GM19395 (cell line): Measurements from ENCODE around the gene ZNF324B.
A peak's percentile ranks its signal among the peaks of the same experiment; 100 is the strongest.
"Not testable (repeated sequence)": the region's sequence is repeated elsewhere in the genome, so short reads cannot be mapped to it uniquely, and the experiment has no call there.

Source experiments
- ATAC-seq: cut with Tn5 transposase; IDR thresholded peaks from one replicate; pipeline ENCODE4 v1.9.1; 2021; ENCODE audit warnings: mild to moderate bottlenecking, moderate library complexity; ENCODE audit not compliant: unreplicated experiment

The ZNF324B gene

DNA sequence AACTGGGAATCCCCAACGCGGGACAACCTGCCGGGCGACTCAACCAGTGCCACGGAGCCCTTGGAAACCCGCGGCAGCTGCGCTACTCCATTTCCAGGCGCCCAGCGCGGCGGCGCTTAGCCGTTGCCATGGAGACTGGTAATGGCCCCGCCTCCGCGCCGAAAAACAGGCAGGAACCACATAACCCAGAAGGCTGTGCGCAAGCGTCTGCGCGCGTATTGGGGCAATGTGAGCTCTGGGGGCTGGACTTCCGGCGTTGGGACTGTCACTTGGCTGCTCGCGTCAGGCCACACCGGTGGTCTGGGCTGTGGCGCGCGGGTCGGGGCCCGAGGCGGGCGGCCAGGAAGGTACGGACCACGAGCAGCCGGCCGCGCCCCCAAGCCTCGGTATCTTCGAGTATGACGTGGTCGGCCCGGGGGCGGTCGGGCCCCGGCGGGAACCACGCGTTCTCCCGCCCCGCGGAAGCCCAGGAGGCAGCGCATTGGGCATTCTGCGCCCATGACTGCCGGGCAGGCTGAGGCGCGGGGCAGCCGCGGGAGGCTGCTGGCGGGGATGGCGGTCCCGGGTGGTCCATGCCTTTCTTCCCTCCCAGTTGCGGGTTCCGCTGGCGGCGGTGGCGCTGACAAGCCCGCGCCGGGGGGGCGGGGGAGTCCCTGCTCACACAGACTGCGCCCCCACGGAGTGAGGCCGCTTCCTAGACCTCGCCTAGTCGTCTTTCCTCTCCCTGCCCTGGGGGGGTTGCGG is at the start of gene ZNF324B:
Gene ZNF324B, plus strand, starts transcription at position 265 of the 744 bp plus-strand sequence. CDS start 2,080 bp downstream, outside the sequence.
- peak; percentile 92 for ATAC-seq

DNA sequence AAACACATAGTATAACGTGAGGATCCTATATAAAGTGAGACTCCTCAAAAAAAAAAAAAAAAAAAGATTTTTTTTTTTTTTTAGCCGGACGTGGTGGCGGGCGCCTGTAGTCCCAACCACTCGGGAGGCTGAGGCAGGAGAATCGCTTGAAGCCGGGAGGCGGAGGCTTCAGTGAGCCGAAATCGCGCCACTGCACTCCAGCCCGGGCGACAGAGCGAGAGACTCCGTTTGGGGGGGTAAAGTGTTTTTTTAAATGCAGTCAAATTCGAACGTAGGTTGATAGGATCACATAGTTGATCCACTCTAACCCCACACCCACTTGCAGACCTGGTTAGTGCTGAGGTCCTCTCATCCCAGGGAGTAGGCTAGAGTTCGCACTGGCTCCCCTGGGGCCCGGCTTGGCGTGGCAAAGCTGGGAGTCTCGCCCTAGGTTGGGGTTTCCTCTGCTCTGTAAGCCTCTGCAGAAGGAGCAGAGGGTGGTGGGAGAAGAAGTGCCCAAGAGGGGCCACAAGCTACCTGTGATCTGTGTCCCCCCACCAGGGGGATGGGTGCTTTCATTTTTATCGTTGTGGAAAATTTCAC is 49.5 kb upstream of the ZNF324B start:
- ATAC-seq: no peak

DNA sequence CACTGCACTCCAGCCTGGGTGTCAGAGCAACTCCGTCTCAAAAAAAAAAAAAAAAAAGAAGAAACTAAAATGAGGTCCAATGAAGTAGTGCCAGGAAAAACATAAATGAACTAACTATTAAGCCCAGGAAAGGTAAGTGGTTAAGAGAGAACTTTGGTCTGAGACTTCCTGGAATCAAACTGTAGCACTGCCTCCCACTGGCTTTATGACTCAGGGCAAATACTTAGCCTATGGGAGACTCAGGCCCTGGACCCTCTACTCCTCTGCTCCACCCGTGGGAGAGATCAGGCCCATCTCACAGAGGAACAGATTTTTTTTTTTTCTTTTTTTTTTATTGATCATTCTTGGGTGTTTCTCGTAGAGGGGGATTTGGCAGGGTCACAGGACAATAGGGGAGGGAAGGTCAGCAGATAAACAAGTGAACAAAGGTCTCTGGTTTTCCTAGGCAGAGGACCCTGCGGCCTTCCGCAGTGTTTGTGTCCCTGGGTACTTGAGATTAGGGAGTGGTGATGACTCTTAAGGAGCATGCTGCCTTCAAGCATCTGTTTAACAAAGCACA is 47.4 kb upstream of the ZNF324B start:
- not testable (repeated sequence) for ATAC-seq

DNA sequence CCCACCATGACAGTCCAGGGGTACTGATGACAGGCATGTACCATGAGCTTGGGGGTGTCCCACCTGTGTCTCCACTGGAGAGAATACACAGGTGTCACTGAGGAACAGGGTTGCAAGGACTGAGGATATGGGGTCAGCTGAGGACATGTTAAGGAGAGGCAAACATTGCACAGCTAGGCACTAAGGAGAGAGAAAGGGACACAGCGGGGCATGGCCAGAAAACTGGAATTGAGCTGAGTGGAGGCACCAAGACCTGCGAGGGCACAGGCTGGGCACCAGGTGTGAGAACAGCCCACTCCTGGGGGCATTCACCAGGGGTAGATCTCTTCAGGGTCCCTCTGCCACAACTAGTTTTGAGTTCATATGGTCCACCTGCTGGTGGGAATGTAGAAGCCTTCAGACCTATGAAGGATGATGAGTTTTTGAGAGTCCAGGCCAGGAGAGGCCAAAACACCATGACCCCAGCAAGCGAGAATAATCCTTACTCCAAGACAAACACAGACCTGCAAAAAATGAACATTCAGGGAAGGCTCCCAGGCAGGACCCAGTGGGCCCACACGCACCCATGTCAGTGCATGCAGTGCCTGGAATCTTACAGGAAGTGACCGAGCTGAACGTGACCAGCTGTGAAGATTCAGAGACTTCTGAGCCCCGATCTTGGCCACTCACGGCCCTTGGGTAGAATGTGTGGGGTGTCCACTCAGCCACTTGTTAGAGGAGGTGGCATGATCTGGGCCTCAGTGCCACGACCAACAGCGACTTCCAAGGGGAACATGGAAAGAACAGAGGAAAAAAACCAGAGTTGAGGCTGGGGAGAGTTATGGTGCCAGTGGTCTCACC is 44.4 kb upstream of the ZNF324B start:
- ATAC-seq: no peak

DNA sequence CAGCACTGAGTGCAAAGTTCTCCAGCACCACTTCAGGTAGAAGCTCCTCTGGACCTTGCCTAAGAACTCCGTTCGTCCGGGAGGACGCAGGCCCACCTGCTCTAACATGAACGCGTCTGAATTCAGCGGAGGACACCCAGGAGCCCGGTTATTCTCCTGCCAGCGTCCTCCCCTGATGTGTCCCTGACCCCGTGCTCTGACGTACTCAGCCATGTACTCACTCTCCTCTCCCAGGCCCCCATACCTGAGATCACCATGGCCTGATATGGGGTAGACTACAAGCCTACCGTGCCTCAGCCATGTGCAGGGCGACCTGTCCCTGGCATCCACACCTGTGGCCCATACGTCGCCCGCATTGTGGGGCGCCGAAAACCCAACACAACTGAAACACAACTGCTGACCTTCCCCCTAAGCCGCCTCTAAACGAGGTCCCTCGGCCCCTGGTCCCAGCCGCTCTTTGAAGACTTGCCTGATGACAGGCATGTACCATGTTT is 43.7 kb upstream of the ZNF324B start:
- peak; percentile 15 for ATAC-seq

GRCh38 chr19:58408152-58409009 is 43.0 kb upstream of the ZNF324B start, which contains the start of gene ZNF584:
Gene ZNF584, plus strand, starts transcription at chr19:58408649. Its CDS starts 499 bp downstream, at chr19:58409148.
- peak; percentile 92 for ATAC-seq

DNA sequence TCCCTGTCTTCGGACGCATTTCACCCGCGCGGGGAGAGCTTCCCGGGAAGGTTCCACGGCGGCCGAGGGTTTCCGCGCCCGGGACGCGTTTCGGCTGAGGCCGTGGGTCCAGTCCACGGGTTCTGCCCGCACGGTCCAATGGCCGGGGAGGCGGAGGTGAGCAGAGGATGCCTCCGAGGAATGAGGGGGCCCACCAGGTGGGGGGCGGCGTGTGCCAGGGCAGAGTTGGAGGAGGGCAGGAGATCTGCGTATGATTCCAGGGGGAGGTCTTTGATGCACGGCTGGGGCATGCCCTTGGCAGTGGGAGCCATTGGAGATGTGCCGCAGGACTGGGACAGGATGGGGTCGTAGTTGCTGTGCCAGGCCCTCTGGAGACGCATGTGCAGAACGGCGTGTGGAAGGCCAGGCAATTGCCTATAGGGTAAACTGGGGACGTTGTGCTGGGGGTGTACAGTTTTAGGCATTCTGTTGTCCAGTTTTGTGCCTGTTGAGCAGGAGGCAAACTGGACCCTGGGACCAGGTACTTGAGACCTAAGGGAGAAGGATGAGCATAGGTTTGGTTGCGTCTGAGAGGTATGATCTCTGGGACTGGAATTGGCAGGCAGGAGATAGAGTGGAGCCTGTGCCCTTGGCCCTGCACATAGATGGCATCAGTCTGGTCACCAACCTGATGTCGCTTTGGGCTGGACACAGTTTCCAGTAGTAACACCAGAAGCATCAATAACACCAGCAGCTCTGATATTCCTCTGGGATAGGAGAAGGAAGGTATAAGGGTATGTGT is 42.2 kb upstream of the ZNF324B start:
- peak; percentile 19 for ATAC-seq

DNA sequence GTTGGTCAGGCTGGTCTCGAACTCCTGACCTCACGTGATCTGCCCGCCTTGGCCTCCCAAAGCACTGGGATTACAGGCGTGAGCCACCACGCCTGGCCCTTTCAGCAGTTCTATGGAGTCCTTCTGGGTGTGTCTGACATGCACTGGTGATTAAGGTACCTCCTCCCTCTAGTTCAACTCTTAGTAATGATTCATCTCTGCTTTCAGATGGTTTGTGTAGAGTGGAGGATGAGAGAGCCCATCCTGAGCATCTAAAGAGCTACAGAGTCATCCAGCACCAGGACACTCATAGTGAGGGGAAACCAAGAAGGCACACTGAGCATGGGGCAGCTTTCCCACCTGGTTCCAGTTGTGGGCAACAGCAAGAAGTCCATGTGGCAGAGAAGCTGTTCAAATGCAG is 34.8 kb upstream of the ZNF324B start:
- no peak for ATAC-seq

DNA sequence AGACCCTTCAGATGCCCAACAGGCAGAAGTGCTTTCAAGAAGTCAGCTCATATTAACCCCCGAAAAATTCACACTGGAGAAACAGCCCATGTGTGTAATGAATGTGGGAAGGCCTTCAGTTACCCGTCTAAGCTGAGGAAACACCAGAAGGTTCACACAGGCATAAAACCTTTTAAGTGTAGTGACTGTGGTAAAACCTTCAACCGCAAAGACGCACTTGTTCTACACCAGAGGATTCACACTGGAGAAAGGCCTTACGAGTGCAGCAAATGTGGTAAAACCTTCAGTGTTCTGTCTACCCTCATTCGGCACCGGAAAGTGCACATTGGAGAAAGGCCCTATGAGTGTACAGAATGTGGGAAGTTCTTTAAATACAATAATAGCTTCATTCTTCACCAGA is 34.4 kb upstream of the ZNF324B start:
- no peak for ATAC-seq

- ATAC-seq: no peak
Measured at GRCh38 chr19:58428617-58429016, 22.8 kb upstream of the ZNF324B start.

DNA sequence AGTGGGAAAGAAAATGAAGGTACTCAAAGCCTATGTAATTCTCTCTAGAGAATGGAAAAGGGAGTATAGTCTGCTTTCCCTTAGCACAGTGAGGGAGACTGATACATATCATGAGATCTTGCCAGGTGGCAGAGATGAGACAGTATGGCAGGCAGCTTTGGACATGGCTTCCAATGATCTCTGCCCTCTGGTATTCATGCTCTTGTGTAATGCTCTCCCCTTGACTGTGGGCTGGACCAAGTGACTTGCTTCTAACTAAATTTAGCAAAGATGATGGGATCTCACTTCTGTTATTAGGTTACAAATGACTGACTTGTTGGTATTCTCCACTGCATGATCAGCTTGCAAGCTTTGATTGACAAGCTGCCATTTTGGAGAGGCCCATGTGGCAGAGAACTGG is 21.7 kb upstream of the ZNF324B start:
- ATAC-seq: no peak

GRCh38 chr19:58434217-58434616 is 17.2 kb upstream of the ZNF324B start:
- ATAC-seq: no peak

DNA sequence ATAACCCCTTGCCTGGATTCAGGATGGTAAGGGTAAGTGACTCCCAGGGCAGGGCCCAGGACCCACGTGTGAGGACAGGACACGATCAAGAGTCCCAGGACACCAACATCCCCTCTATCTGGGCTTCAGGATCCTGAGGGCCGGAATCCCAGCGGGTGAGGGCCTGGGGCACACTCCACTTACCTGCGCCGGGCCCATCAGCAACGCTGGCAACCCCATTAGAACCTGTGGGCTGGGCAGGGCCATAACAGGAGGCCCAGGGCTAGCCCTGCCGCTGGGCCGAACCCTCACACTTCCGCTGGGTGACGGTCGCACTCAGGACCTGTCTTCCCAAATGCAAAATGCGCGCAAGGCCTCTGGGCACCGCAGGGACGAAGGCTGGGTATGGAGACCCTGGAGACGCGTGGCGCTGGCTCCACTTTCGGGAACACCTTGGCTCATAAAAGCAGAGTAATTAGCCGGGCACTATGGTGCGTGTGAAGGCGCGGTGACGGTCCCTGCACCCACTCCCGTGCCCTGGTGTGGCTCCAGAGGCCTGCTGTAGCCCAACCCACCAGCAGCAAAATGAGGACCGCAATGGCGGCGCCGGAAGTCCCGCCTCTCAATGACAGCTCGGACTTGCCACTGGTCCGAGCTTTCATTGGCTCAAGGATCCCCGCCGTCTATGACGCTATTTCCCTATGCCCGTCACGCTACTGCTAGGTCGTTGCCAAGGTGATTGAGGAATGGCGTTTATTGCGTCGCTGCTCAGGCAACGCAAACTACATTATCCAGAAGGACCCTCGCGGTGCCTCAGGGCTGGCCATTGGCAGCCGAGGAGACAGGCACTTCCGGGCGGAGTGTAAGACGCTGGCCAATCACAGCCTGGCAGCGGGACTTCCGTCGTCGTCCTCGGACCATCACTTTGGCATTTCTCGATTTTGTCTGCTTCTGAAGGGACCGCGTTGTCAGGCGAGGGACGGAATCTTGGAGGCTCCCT is 11.6 kb upstream of the ZNF324B start, which contains the start of gene ZNF132:
Gene ZNF132, minus strand, starts transcription at position 578 of the 979 bp plus-strand sequence. Its CDS starts 332 bp downstream, at position 246.
- ATAC-seq: peak; percentile 97

GRCh38 chr19:58440556-58440955 is 10.9 kb upstream of the ZNF324B start:
- no peak for ATAC-seq

GRCh38 chr19:58442986-58443385 is 8.4 kb upstream of the ZNF324B start:
- ATAC-seq: not testable (repeated sequence)

GRCh38 chr19:58448860-58449259 is 2.6 kb upstream of the ZNF324B start:
- not testable (repeated sequence) for ATAC-seq

DNA sequence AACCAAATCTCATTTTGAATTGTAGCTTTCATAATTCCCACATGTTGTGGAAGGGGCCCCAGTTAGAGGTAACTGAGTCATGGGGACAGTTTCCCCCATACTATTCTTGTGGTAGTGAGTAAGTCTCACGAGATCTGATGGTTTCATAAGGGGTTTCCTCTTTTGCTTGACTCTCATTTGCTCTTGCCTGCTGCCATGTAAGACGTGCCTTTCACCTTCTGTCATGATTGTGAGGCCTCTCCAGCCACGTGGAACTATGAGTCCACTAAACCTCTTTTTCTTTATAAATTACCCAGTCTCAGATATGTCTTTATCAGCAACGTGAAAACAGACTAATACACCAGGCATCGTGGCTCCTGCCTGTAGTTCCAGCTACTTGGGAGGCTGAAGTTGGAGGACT is 1.4 kb upstream of the ZNF324B start:
- ATAC-seq: not testable (repeated sequence)

GRCh38 chr19:58450856-58451357 is 515 bp upstream of the ZNF324B start:
- ATAC-seq: peak; percentile 22
